Measurements from ENCODE around the gene AGO4.
A peak's percentile ranks its signal among the peaks of the same experiment; 100 is the strongest.
"Not testable (repeated sequence)": the region's sequence is repeated elsewhere in the genome, so short reads cannot be mapped to it uniquely, and the experiment has no call there.

The AGO4 gene

DNA sequence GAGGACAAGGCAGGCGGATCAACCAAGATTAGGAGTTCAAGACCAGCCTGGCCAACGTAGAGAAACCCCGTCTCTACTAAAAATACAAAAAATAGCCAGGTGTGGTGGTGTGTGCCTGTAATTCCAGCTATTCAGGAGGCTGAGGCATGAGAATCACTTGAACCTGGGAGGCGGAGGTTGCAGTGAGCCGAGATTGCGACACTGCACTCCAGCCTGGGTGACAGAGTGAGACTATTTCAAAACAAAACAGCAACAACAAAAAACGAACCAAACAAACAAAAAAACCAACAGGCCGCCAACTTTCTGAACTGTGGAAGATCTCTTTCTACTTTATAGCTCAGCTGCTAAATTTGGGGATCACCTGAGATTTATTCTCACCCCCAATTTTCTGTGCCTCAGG, 23.5 kb upstream of the AGO4 start:
- H3K4me1 ChIP-seq (ENCODE audit: control insufficient read depth, insufficient read depth, low read length); H3K4me3 ChIP-seq (ENCODE audit: low read depth, low read length); H3K36me3 ChIP-seq (ENCODE audit: control insufficient read depth, insufficient read depth, low read length); H3K27me3 ChIP-seq (ENCODE audit: control insufficient read depth, insufficient read depth, low read length); H3K9me3 ChIP-seq (ENCODE audit: control insufficient read depth, insufficient read depth, low read depth, low read length); H3K9ac ChIP-seq (ENCODE audit: low read length); H3K27ac ChIP-seq (ENCODE audit: low read depth, low read length): not testable (repeated sequence)

DNA sequence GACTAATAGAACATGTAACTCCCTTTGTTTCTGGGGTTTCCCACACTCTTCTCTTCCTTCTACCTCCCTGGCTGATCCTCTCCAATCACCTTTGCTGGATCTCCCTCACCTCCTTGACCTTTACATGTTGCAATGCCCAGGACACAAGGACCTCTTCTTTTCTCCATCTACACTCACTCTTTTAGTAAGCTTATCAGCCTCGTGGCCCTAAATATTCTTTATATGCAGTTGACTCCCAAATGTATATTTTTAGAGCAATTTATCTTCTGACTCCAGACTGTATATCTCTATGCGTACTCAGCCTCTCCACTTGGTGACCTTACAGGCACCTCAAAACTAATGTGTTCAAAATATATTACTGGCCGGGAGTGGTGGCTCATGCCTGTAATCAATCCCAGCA, 19.7 kb upstream of the AGO4 start:
- Histone ChIP-seq H3K4me3 (ENCODE audit: low read depth, low read length) (no peak overlapping the region), H3K4me1 (ENCODE audit: control insufficient read depth, insufficient read depth, low read length) (no peaks in the 10 kb centered on the region), H3K36me3 (ENCODE audit: control insufficient read depth, insufficient read depth, low read length) (no peaks in the 10 kb centered on the region), H3K27ac (ENCODE audit: low read depth, low read length) (no peak overlapping the region), H3K27me3 (ENCODE audit: control insufficient read depth, insufficient read depth, low read length) (no peaks in the 10 kb centered on the region), H3K9me3 (ENCODE audit: control insufficient read depth, insufficient read depth, low read depth, low read length) (no peaks in the 10 kb centered on the region), H3K9ac (ENCODE audit: low read length) (no peak overlapping the region)

DNA sequence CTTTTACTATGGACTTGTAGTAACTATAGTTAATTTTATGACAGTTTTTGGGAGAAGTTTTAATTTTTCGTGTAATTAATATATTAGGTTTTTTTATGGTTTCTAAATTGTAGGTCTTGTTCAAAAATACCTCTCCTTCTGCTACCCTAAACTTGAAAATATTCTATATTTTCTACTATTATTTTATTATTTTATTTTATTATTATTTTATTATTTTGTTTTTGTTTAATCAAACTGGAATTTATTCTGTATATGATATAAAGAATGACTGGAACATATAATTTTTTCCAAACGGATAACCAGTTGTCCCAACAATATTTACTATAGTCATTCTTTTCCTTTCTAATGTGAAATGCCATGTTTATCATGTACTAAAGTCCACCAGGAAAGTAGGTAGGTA, 17.1 kb upstream of the AGO4 start:
- Histone ChIP-seq H3K36me3 (ENCODE audit: control insufficient read depth, insufficient read depth, low read length) (no peaks in the 10 kb centered on the region), H3K4me1 (ENCODE audit: control insufficient read depth, insufficient read depth, low read length) (no peaks in the 10 kb centered on the region), H3K4me3 (ENCODE audit: low read depth, low read length) (no peak overlapping the region), H3K27me3 (ENCODE audit: control insufficient read depth, insufficient read depth, low read length) (no peaks in the 10 kb centered on the region), H3K27ac (ENCODE audit: low read depth, low read length) (no peak overlapping the region), H3K9ac (ENCODE audit: low read length) (no peak overlapping the region), H3K9me3 (ENCODE audit: control insufficient read depth, insufficient read depth, low read depth, low read length) (no peaks in the 10 kb centered on the region)

DNA sequence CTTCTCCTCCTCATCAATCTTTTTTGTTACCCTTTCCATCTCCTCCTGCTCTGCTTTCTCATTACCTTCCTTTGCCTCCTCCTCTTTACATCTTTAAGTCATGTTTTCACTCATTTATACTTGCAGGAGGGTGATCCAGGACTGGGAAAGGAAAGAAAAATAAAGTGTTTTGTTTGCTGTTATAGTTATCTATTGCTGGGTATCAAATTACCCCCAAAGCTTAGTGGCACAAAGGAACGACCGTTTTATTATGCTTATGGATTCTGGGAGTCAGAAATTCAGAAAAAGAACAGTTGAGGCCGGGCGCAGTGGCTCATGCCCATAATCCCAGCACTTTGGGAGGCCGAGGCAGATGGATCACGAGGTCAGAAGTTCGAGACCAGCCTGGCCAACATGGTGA, 12.5 kb upstream of the AGO4 start:
- H3K27ac ChIP-seq (ENCODE audit: low read depth, low read length): no peak overlapping the region
- H3K9me3 ChIP-seq (ENCODE audit: control insufficient read depth, insufficient read depth, low read depth, low read length): no peaks in the 10 kb centered on the region
- no peaks in the 10 kb centered on the region for H3K36me3 ChIP-seq (ENCODE audit: control insufficient read depth, insufficient read depth, low read length)
- no peak overlapping the region for H3K4me3 ChIP-seq (ENCODE audit: low read depth, low read length)
- no peak overlapping the region for H3K9ac ChIP-seq (ENCODE audit: low read length)
- no peaks in the 10 kb centered on the region for H3K4me1 ChIP-seq (ENCODE audit: control insufficient read depth, insufficient read depth, low read length)
- H3K27me3 ChIP-seq (ENCODE audit: control insufficient read depth, insufficient read depth, low read length): no peaks in the 10 kb centered on the region

DNA sequence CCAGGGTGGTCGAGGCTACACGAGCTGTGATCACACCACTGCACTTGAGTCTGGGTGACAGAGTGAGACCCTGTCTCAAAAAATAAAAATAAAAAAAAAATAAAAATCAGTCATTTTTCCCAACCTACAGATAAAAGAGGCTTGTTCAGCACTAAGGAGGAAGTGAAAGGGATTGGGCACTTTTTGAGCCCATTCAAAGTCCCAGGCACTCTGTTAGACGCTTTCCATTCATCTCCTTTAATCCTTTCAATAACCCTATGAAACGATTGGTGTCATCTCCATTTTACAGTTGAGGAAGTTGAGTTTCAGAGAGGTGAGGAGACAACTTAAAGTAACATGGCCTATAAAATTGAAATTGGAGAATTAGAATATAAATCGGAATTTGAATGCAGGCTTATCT, 10.4 kb upstream of the AGO4 start:
- no peak overlapping the region for H3K4me3 ChIP-seq (ENCODE audit: low read depth, low read length)
- no peaks in the 10 kb centered on the region for H3K36me3 ChIP-seq (ENCODE audit: control insufficient read depth, insufficient read depth, low read length)
- H3K27ac ChIP-seq (ENCODE audit: low read depth, low read length): no peak overlapping the region
- H3K9me3 ChIP-seq (ENCODE audit: control insufficient read depth, insufficient read depth, low read depth, low read length): no peaks in the 10 kb centered on the region
- H3K9ac ChIP-seq (ENCODE audit: low read length): no peak overlapping the region
- no peaks in the 10 kb centered on the region for H3K4me1 ChIP-seq (ENCODE audit: control insufficient read depth, insufficient read depth, low read length)
- no peaks in the 10 kb centered on the region for H3K27me3 ChIP-seq (ENCODE audit: control insufficient read depth, insufficient read depth, low read length)

DNA sequence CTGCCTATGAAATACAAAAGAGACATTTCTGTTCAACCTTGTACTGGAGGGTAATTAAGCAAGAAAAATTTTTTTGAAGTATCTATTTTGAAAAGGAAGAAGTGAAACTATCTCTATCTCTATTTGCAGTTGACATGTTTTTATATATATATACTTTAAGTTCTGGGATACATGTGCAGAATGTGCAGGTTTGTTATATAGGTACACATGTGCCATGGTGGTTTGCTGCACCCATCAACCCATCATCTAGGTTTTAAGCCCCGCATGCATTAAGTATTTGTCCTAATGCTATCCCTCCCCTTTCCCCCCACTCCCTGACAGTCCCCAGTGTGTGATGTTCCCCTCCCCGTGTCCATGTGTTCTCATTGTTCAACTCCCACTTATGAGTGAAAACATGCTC, 9.8 kb upstream of the AGO4 start:
- not testable (repeated sequence) for H3K9me3 ChIP-seq (ENCODE audit: control insufficient read depth, insufficient read depth, low read depth, low read length); H3K9ac ChIP-seq (ENCODE audit: low read length); H3K27ac ChIP-seq (ENCODE audit: low read depth, low read length); H3K4me3 ChIP-seq (ENCODE audit: low read depth, low read length); H3K36me3 ChIP-seq (ENCODE audit: control insufficient read depth, insufficient read depth, low read length); H3K27me3 ChIP-seq (ENCODE audit: control insufficient read depth, insufficient read depth, low read length); H3K4me1 ChIP-seq (ENCODE audit: control insufficient read depth, insufficient read depth, low read length)

DNA sequence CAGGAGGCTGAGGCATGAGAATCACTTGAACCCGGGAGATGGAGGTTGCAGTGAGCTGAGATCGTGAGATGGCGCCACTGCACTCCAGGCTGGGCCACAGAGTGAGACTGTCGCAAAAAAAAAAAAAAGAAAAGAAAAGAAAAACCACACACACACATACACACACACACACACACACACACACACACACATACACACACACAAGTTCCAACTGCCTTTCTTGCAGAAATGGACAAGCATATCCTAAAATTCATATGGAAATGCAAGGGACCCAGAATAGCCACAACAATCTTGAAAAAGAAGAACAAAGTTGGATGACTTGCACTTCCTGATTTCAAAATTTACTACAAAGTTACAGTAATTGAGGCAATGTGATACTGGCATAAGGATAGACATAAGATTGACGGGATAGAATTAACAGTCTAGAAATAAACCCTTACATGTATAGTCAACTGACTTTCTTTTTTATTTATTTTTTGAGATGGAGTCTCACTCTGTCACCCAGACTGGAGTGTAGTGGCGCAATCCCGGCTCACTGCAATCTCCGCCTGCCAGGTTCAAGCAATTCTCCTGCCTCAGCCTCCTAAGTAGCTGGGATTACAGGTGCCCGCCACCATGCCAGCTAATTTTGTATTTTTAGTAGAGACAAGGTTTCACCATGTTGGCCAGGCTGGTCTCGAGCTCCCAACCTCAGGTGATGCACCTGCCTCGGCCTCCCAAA, 7.5 kb upstream of the AGO4 start:
- not testable (repeated sequence) for H3K27ac ChIP-seq (ENCODE audit: low read depth, low read length); H3K9ac ChIP-seq (ENCODE audit: low read length); H3K36me3 ChIP-seq (ENCODE audit: control insufficient read depth, insufficient read depth, low read length); H3K27me3 ChIP-seq (ENCODE audit: control insufficient read depth, insufficient read depth, low read length); H3K4me3 ChIP-seq (ENCODE audit: low read depth, low read length); H3K4me1 ChIP-seq (ENCODE audit: control insufficient read depth, insufficient read depth, low read length); H3K9me3 ChIP-seq (ENCODE audit: control insufficient read depth, insufficient read depth, low read depth, low read length)

DNA sequence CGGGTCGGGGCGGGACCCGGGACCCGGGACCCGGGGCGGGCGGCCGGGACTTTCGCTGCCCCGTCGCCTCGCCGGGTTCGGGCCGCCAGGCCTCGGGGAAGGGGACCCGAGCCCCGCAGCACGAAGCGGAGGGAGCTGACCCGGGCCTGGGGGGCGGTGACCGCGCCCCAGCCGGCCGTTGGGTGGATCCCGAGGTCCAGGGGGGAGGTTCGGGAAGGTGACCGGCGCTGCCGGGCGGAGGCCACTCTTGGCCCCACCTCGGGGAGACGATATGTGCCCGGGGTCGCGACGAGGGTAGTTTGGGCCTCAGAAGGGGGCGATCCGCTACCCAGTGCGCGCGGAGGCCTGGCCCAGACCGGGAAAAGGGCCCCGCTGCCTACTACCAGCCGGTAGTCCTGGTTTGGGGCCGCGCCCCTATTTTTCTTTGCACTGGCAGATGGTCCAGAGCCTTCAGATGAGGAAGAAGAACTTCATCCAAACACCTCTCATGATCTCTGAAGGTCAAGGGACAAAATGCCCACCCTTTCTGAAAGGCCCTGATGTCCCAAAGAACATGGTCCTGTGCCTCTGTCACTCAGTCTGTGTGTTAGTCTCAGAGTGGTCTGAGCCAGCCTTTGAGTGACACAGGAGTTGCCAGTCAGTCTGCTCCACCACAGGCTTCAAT, 766 bp downstream of the AGO4 start:
- H3K27me3 ChIP-seq (ENCODE audit: control insufficient read depth, insufficient read depth, low read length): no peaks in the 10 kb centered on the region
- H3K9me3 ChIP-seq (ENCODE audit: control insufficient read depth, insufficient read depth, low read depth, low read length): no peaks in the 10 kb centered on the region
- H3K4me3 ChIP-seq (ENCODE audit: low read depth, low read length): peak overlapping the region; percentile 82
- H3K27ac ChIP-seq (ENCODE audit: low read depth, low read length): no peak overlapping the region
- H3K36me3 ChIP-seq (ENCODE audit: control insufficient read depth, insufficient read depth, low read length): no peaks in the 10 kb centered on the region
- H3K9ac ChIP-seq (ENCODE audit: low read length): peak overlapping the region; percentile 70
- peaks cover 7% of the 10 kb centered on the region for H3K4me1 ChIP-seq (ENCODE audit: control insufficient read depth, insufficient read depth, low read length)

DNA sequence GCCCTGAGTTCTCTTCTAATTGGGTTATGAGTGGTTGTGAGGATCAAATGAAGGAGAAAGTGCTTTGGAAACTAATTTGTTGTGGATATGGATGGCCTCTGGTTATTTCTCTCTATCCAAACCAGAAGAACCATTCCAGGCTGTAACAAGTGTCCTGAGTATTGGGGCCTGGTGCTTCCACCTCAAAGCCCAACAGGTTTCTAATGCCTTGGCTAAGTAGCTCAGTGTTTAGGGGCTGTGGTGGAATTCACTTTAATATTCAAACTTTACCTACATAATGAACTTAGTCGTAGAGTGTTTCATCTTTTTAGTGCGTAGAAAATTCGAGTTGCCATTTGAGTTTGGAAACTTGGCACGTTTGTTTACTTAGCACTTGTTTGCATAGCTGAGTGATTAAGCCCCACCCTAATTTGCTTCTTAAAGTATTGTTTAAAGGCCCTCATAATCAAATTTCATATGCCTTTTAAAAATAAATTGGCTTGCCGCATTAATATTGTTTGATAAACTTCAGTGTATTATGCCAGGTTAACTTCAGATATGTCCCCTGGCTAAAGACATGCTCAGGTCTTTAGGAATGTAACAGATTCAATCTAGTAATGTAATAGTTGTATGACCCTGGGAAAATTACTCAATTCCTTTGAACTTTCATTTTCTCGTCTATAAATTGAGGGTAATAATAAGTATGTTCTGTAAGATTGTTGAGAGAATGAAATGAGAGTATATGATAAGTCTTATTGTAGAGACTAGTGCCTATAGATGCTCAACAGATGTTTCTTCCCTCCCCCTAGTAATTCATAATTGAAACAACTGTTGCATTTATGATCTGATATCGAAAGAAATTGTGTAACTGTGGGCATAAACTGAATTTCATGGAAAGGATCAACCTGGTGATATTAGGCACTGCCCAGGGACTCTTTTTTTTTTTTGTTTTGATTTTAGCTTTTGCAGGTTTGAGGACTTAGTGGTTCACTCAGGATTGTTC, 1.6 kb downstream of the AGO4 start:
- peaks cover 7% of the 10 kb centered on the region for H3K4me1 ChIP-seq (ENCODE audit: control insufficient read depth, insufficient read depth, low read length)
- no peaks in the 10 kb centered on the region for H3K36me3 ChIP-seq (ENCODE audit: control insufficient read depth, insufficient read depth, low read length)
- no peak overlapping the region for H3K27ac ChIP-seq (ENCODE audit: low read depth, low read length)
- H3K9ac ChIP-seq (ENCODE audit: low read length): peak overlapping the region; percentile 70
- H3K9me3 ChIP-seq (ENCODE audit: control insufficient read depth, insufficient read depth, low read depth, low read length): no peaks in the 10 kb centered on the region
- no peaks in the 10 kb centered on the region for H3K27me3 ChIP-seq (ENCODE audit: control insufficient read depth, insufficient read depth, low read length)
- peak overlapping the region; percentile 82 for H3K4me3 ChIP-seq (ENCODE audit: low read depth, low read length)

DNA sequence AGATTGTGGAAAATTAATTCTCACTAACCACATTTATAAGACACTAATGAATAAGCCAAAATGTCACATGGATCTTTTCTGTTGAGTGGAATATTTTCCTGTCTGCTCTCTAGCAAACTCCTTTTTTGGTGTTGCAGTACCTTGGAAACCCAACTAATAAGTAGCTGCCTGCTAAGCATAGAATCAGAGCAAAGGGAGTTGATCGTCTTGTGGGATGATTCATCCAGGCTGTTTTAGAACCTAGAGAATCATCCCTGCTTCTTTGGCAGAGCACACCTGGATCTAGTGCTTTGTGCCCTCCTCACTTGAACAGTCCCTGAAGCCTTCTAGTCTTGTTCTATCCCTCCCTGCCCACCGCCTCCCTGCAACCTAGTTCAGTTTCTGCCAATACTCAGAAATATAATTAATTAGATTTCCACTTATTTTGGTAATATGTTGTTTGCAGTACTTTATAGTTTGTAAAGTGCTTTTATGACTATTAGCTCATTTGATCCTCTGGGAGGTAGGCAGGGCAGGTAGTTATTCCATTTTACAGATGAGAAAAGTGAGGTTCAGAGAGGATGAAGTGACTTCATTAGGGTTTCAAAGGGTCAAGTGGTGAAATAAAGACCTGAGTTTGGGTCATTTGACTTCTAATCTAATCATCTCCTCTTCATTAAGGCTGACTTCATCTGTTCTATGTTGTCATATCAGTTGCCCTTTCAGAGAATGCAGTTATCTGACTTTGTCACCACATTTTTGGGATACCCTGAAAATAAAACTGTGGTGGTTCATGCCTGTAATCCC, 2.5 kb downstream of the AGO4 start:
- no peak overlapping the region for H3K27ac ChIP-seq (ENCODE audit: low read depth, low read length)
- H3K4me3 ChIP-seq (ENCODE audit: low read depth, low read length): no peak overlapping the region
- H3K27me3 ChIP-seq (ENCODE audit: control insufficient read depth, insufficient read depth, low read length): no peaks in the 10 kb centered on the region
- no peaks in the 10 kb centered on the region for H3K9me3 ChIP-seq (ENCODE audit: control insufficient read depth, insufficient read depth, low read depth, low read length)
- H3K36me3 ChIP-seq (ENCODE audit: control insufficient read depth, insufficient read depth, low read length): no peaks in the 10 kb centered on the region; the same call in 1 of the 2 replicates
- H3K4me1 ChIP-seq (ENCODE audit: control insufficient read depth, insufficient read depth, low read length): peaks cover 7% of the 10 kb centered on the region
- no peak overlapping the region for H3K9ac ChIP-seq (ENCODE audit: low read length)

Measured in HUES6 (cell line).